ENCODE measurements around the gene MAPK14.

GRCh38 chr6:36049582-36049981 is 22.0 kb downstream of the MAPK14 start:
- TF ChIP-seq EZH2 (IDR thresholded peaks at IDR 0.05) (no peak), POLR2AphosphoS5 (IDR thresholded peaks at IDR 0.05; ENCODE audit: borderline replicate concordance, low read depth, low read length) (no peak)

Measured in SK-N-MC (cell line).